ENCODE measurements around the gene LMNTD1. TPM values are rescaled to one million over a fixed set of nuclear protein-coding genes. Genes with fewer than 3 reads are reported as not detected.

LMNTD1 gene
- total RNA-seq, 2 donors from 2014 or later = not detected

DNA sequence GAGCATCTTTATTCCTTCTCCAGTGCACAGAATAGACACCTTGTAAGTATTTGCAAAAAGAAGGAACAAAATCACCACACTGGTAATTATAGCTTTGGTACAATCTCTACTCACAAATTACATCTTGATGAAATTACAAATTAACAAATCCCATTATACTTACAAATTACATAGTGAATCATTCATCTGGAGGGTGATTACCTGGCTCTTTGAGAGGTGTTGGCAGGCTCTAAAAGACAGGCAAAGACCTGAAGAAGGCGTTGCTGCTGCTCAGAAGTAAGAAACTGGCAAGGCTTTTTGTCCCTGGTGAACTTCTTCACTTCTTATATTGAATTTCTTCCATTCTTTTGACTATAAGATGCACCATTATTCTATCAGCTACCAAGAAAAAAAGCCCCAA lies 21.7 kb upstream of the LMNTD1 start:
- Mint-ChIP-seq H3K9me3 (no peaks in the 10 kb centered on the region), H3K36me3 (ENCODE audit: low read depth) (no peaks in the 10 kb centered on the region), H3K4me1 (no peaks in the 10 kb centered on the region), H3K4me3 (no peak overlapping the region), H3K27me3 (peaks cover 3% of the 10 kb centered on the region), H3K27ac (no peak overlapping the region)
- no peak for ATAC-seq (replicated peaks)

DNA sequence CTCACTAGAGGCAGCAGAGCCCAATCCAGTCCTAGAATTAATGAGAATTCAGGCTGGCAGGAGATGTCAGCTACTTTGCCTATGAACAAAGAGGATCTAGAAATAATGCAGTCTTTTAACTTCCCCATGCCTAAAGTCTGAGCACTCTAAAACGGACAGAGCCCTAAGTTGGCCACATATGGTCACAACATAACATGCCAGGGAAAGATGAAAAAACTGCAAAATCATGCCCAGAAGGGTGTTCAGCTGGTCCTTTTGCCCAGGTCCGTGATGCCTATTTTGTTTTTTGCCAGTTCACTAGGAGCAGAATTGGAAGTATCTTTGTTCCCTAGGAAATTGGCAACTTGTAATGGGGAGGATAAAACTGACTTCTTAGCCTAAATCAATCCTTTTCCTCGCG lies 20.3 kb upstream of the LMNTD1 start:
- no peaks in the 10 kb centered on the region for H3K36me3 Mint-ChIP-seq (ENCODE audit: low read depth)
- no peak overlapping the region for H3K4me3 Mint-ChIP-seq
- no peak for ATAC-seq (replicated peaks)
- no peak overlapping the region for H3K27ac Mint-ChIP-seq
- H3K27me3 Mint-ChIP-seq = peaks cover 3% of the 10 kb centered on the region
- H3K4me1 Mint-ChIP-seq = no peaks in the 10 kb centered on the region
- H3K9me3 Mint-ChIP-seq = no peaks in the 10 kb centered on the region

DNA sequence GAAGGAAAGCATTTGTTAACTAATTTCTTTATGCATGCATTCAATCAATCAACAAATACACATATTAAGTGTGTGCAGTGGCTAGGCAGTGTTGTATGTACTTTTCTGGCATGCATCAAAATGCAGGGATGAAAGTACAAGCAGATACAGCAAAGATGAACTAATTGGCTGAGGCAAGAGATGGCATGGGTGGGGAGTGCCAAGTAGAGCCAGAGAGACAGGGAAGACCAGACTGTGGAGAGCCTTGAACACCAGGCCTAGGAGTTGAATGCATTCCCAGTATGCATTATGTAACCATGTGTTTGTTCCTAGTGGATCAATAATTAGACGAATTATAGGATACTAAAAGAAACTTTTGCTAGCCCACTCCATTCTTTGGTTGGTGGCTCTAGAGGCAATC lies 17.3 kb upstream of the LMNTD1 start:
- Mint-ChIP-seq H3K9me3 (peaks cover 3% of the 10 kb centered on the region), H3K4me1 (no peaks in the 10 kb centered on the region), H3K4me3 (no peak overlapping the region), H3K27me3 (peaks cover 5% of the 10 kb centered on the region), H3K27ac (no peak overlapping the region), H3K36me3 (ENCODE audit: low read depth) (no peaks in the 10 kb centered on the region)
- no peak for ATAC-seq (replicated peaks)

DNA sequence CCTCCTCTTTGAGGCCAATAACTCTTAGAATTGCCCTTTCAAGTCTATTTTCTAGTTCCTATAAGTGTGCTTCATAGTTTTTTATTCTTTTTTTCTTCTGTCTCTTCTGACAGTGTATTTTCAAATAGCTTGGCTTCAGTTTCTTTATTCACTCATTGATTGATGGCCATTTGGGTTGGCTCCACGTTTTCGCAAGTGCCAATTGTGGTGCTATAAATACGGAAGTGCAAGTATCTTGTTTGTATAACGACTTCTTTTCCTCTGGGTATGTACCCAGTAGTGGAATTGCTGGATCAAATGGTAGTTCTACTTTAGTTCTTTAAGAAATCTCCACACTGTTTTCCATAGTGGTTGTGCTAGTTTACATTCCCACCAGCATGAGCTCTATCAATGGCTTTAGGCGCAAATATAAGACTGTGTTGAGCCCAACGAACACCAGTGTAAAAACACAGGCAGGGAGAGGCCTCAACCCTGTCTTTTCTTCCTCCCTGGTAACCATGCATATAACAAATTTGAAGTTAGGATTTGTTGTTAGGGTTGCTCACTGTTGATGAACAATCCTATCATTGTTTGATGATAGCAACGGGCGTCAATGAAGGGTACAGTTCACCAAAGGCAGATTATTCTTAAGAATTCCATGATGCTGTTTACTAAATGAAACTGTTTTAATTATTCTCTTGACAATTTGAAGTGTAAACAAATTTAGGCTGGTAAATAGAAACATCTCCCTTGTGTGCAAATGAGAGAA lies 13.3 kb upstream of the LMNTD1 start:
- Mint-ChIP-seq H3K27me3 (peaks cover 5% of the 10 kb centered on the region), H3K4me1 (no peaks in the 10 kb centered on the region)

DNA sequence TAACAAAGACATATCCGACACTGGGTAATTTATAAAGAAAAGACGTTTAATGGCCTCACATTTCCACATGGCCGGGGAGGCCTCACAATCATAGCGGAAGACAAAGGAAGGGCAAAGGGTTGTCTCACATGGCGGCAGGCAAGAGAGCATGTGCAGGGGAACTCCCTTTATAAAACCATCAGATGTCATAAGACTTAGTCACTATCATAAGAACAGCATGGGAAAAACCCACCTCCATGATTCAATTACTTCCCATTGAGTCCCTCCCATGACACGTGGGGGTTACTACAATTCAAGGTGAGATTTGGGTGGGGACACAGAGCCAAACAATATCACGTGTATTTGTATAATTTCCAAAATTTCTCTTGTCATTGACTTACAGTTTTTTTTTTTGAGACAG lies 5.5 kb upstream of the LMNTD1 start:
- Mint-ChIP-seq H3K36me3 (ENCODE audit: low read depth) (no peaks in the 10 kb centered on the region), H3K27me3 (no peaks in the 10 kb centered on the region), H3K4me3 (no peak overlapping the region), H3K4me1 (peaks cover 5% of the 10 kb centered on the region), H3K9me3 (peaks cover 5% of the 10 kb centered on the region), H3K27ac (no peak overlapping the region)
- ATAC-seq (replicated peaks) = no peak

More for the DNA sequence above, 13.3 kb upstream of the LMNTD1 start:
- ATAC-seq (replicated peaks) = no peak
- Mint-ChIP-seq H3K27ac (no peak overlapping the region), H3K9me3 (peaks cover 3% of the 10 kb centered on the region), H3K36me3 (ENCODE audit: low read depth) (no peaks in the 10 kb centered on the region), H3K4me3 (no peak overlapping the region)

DNA sequence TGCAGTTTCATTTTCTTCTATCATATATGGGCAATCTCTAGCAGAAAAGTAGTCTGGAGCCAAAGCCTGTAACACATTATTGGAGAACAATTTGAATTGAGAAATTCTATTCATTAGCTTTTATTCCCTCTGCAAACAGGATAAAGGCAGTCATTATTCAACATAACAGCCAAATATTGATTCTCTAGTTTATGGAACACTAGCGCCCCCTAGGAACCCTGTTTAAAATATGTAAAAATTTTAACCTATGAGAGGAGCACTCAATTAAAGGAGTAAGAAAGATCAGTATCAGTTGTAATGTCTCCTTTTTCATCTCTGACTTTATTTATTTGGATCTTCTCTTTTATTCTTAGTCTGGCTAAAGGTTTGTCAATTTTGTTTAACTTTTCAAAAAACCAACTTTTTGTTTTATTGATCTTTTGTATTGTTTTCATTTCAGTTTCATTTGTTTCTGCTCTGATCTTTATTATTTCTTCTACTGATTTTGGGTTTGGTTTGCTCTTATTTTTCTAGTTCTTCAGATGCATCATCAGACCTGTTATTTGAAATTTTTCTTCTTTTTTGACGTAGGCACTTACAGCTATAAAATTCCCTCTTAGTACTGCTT lies 4.8 kb upstream of the LMNTD1 start:
- H3K36me3 Mint-ChIP-seq (ENCODE audit: low read depth) = no peaks in the 10 kb centered on the region
- H3K4me3 Mint-ChIP-seq = no peak overlapping the region
- H3K9me3 Mint-ChIP-seq = peaks cover 5% of the 10 kb centered on the region
- no peak overlapping the region for H3K27ac Mint-ChIP-seq
- no peak for ATAC-seq (replicated peaks)
- H3K27me3 Mint-ChIP-seq = no peaks in the 10 kb centered on the region
- H3K4me1 Mint-ChIP-seq = peaks cover 5% of the 10 kb centered on the region

DNA sequence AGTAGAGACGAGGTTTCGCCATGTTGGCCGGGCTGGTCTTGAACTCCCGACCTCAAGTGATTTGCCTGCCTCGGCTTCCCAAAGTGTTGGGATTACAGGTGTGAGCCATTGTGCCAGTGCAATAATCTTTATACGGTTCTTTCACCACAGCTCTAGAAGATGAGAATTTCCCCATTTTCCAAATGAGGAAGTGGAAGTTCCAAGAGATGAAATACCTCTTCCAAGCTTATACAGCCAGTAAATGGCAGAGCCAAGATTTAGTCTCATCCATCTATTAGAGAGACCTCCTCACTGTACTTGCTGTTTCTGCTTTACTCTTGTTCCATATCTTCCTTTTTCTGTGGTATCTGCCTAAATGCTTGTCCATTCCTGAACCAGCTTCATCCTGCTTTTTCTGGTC lies 3.1 kb upstream of the LMNTD1 start:
- no peak overlapping the region for H3K4me3 Mint-ChIP-seq
- ATAC-seq (replicated peaks) = no peak
- H3K27me3 Mint-ChIP-seq = peaks cover 4% of the 10 kb centered on the region
- H3K27ac Mint-ChIP-seq = no peak overlapping the region
- H3K36me3 Mint-ChIP-seq (ENCODE audit: low read depth) = no peaks in the 10 kb centered on the region
- H3K4me1 Mint-ChIP-seq = peaks cover 5% of the 10 kb centered on the region
- H3K9me3 Mint-ChIP-seq = peaks cover 5% of the 10 kb centered on the region

DNA sequence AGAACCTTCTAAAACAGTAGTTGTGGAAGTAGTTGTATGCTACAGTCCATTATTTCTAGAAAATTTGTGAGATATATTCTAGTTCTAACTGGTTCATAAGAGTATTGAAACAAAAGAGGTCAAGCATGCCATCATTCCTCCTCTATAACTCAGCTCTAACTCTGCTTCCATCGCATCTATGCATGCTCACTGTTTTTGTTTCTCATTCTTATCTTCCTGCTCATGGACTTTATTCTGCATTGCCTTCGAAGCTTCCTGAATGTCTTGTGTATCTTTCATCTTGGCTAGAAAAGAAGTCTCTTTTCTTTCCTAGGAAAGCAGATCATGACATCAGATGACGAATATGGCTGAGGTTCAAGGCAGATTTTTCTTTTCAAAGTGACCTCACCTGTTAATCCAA lies 402 bp downstream of the LMNTD1 start:
- ATAC-seq (replicated peaks) = no peak
- Mint-ChIP-seq H3K27me3 (peaks cover 8% of the 10 kb centered on the region), H3K9me3 (no peaks in the 10 kb centered on the region), H3K4me1 (no peaks in the 10 kb centered on the region), H3K36me3 (ENCODE audit: low read depth) (no peaks in the 10 kb centered on the region), H3K27ac (no peak overlapping the region), H3K4me3 (no peak overlapping the region)

DNA sequence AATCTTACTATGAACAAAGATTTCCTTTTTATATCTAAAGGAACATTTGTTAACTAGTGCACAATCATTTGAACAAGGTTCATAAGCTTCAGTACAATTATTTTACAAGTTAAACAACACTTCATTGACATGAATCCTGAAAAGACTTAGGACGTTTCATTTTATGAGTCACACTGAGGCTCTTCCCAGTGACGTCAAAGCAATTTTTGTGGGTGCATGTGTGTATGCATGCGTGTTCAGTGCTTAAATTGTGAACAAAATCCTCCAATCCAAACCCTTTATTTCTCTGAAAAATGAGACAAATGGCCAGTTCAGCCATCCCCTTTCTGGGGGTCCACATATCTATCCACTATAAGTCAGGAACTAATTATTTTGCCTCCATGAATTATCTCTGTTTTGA lies 2.9 kb downstream of the LMNTD1 start:
- Mint-ChIP-seq H3K36me3 (ENCODE audit: low read depth) (no peaks in the 10 kb centered on the region), H3K4me3 (no peak overlapping the region), H3K4me1 (no peaks in the 10 kb centered on the region), H3K27me3 (peaks cover 12% of the 10 kb centered on the region), H3K27ac (no peak overlapping the region), H3K9me3 (peaks cover 4% of the 10 kb centered on the region)
- ATAC-seq (replicated peaks) = no peak

DNA sequence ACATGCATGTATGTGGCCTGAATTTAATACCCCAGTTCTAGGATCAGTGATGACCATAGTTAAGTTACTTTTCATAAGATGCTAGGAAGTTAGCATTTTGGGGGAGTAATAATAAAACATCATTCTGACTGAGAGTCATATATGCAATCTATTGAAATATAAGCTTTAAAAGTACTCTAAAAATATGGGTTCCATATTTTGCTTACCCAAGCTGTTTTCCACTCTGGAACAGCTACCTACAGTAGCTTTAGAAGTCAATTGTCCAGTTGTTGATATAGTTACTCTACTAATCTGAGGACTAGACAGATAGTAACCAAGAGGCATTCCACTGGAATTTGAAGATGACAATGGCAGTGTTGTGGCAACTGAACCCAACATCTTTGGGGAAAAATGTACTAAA lies 4.0 kb downstream of the LMNTD1 start:
- no peak overlapping the region for H3K27ac Mint-ChIP-seq
- no peak overlapping the region for H3K4me3 Mint-ChIP-seq
- peaks cover 4% of the 10 kb centered on the region for H3K9me3 Mint-ChIP-seq
- no peak for ATAC-seq (replicated peaks)
- no peaks in the 10 kb centered on the region for H3K36me3 Mint-ChIP-seq (ENCODE audit: low read depth)
- no peaks in the 10 kb centered on the region for H3K4me1 Mint-ChIP-seq
- H3K27me3 Mint-ChIP-seq = peaks cover 13% of the 10 kb centered on the region

DNA sequence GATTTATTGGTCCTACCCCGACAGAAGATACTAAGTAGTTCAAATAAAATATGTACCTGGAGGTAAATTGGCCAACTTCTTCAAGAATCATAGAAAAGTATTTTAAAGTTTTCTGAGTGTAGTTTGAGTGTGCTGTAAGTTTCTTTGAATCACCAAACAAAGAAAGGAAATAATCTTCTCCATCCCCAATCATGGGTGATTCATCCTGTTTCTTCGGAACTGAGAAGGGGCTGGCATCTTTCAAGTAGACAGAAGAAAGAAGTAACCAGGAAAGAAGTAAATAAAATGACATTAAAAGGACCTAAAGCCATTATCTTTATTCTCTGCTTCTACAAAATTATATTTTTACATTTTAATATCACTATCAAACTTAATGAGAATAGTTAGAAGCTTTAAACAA lies 6.8 kb downstream of the LMNTD1 start:
- Mint-ChIP-seq H3K4me1 (no peaks in the 10 kb centered on the region), H3K4me3 (no peak overlapping the region), H3K27ac (no peak overlapping the region), H3K27me3 (peaks cover 9% of the 10 kb centered on the region), H3K9me3 (peaks cover 4% of the 10 kb centered on the region), H3K36me3 (ENCODE audit: low read depth) (no peaks in the 10 kb centered on the region)
- no peak for ATAC-seq (replicated peaks)

DNA sequence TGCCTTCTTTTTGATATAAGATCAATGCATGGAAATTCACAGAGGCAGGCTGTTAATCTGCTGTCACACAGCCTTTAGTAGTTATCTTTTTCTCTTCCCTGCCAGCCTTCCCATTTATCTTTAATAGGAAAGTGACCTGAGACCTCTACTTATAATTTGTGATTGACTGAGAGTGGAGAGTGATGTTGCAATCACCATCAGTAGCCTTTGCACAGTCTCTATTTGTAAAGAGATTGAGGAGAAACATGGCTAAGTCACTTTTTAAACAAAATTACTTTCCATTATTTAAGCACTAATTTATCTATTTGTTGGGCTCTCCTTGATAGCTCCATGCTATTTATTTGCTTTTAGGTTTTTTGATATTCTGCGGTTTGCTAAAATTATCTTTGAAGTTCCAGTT lies 19.9 kb downstream of the LMNTD1 start:
- no peaks in the 10 kb centered on the region for H3K36me3 Mint-ChIP-seq (ENCODE audit: low read depth)
- H3K27ac Mint-ChIP-seq = no peak overlapping the region
- H3K9me3 Mint-ChIP-seq = no peaks in the 10 kb centered on the region
- no peak for ATAC-seq (replicated peaks)
- H3K27me3 Mint-ChIP-seq = peaks cover 3% of the 10 kb centered on the region
- no peak overlapping the region for H3K4me3 Mint-ChIP-seq
- no peaks in the 10 kb centered on the region for H3K4me1 Mint-ChIP-seq

DNA sequence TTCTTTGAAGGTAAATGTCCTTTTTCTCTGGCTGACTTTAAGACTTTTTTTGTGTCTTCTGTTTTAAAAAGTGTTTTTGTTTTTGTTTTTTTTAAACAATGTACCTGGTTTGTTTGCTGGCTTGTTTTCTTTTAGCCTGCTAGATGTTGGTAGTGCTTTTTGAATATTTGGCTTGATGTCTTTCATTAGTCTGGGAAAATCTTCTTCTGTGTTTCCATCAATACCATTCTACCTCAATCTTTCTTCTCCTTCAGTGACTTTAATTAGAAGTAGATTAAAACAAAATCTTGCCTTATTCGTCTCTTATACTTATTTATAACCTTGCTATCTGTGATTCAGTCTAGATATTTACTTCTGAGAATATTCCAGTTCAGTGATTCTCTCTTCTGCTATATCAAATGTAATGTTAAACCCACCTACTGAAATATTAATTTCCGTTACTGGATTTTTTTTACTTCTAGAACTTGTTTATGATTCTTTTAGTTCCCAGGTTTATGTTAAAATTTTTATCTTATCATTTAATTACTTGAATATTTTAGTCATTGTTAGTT lies 21.5 kb downstream of the LMNTD1 start:
- Mint-ChIP-seq H3K27ac (no peak overlapping the region), H3K9me3 (no peaks in the 10 kb centered on the region), H3K27me3 (peaks cover 3% of the 10 kb centered on the region), H3K36me3 (ENCODE audit: low read depth) (no peaks in the 10 kb centered on the region), H3K4me1 (no peaks in the 10 kb centered on the region), H3K4me3 (no peak overlapping the region)
- ATAC-seq (replicated peaks) = no peak

DNA sequence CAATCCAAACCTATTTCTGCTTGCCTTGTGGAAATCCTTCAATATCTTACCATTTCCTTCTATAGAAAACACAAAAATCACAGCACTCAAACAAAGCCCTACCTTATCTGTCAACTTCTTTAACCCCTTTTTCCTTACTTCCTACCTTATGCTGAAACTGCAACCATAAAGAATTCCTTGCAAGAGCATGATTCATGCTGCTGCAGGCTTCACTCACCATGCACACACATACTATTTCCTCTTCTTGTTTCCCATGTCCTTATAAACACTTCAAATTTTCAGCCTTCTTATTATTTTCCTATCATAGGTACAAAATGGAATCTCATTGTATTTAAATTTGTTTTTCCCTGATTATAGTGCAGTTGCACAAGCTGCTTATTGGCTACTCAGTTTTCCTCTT lies 23.3 kb downstream of the LMNTD1 start:
- no peak overlapping the region for H3K4me3 Mint-ChIP-seq
- no peaks in the 10 kb centered on the region for H3K4me1 Mint-ChIP-seq
- H3K9me3 Mint-ChIP-seq = no peaks in the 10 kb centered on the region
- H3K27ac Mint-ChIP-seq = no peak overlapping the region
- H3K27me3 Mint-ChIP-seq = peaks cover 3% of the 10 kb centered on the region
- no peaks in the 10 kb centered on the region for H3K36me3 Mint-ChIP-seq (ENCODE audit: low read depth)
- ATAC-seq (replicated peaks) = no peak

DNA sequence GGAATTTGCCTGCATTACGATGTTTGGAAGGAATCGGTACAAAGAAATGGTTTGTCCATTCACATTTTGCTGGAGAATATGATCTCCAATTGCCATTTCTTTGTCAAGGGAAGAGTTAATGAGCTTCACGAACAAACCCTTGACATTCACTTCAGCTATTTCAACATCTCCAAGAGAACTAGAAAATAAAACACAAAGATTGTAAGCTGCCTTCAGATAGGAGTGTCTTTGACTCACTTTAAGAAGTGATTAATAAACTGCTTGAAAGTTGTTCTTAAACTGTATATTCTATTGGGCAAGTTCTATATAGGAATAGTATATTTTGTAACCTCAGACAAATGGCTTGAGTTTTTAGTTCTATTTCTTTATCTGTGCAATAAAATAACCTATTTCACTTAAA lies 26.3 kb downstream of the LMNTD1 start:
- no peaks in the 10 kb centered on the region for H3K36me3 Mint-ChIP-seq (ENCODE audit: low read depth)
- no peak overlapping the region for H3K4me3 Mint-ChIP-seq
- no peaks in the 10 kb centered on the region for H3K9me3 Mint-ChIP-seq
- H3K4me1 Mint-ChIP-seq = no peaks in the 10 kb centered on the region
- no peaks in the 10 kb centered on the region for H3K27me3 Mint-ChIP-seq
- no peak for ATAC-seq (replicated peaks)
- H3K27ac Mint-ChIP-seq = no peak overlapping the region

All from activated T-helper 17 cell treated with anti-CD3 and anti-CD28 coated beads, Interleukin-2, amount 50 U/mL, for 72 hours (primary cell).